Mucosa of stomach (tissue), 1 donor: ENCODE results near the gene IL13RA1.

Experiments
- H3K27me3 ChIP-seq: one replicate; pipeline ENCODE4 v1.7.0; 2013; ENCODE audit warnings: mild to moderate bottlenecking, low read length; ENCODE audit not compliant: control insufficient read depth, insufficient read depth
- H3K36me3 ChIP-seq: one replicate; pipeline ENCODE4 v1.7.0; 2013; ENCODE audit warnings: low read length; ENCODE audit not compliant: control insufficient read depth, insufficient read depth
- H3K4me1 ChIP-seq: one replicate; pipeline ENCODE4 v1.7.0; 2013; ENCODE audit warnings: mild to moderate bottlenecking, low read length; ENCODE audit not compliant: control insufficient read depth, insufficient read depth
- H3K4me3 ChIP-seq: one replicate; pipeline ENCODE4 v1.7.0; 2013; ENCODE audit warnings: low read length
- H3K9ac ChIP-seq: one replicate; pipeline ENCODE4 v1.7.0; 2013; ENCODE audit warnings: mild to moderate bottlenecking, low read length, moderate library complexity
- H3K9me3 ChIP-seq: one replicate; pipeline ENCODE4 v1.7.0; 2013; ENCODE audit warnings: mild to moderate bottlenecking, low read length, moderate library complexity; ENCODE audit not compliant: control insufficient read depth
- donor health status: Pancreatic carcinoma.

Gene IL13RA1

GRCh38 chrX:118761939-118762707 lies 34.7 kb downstream of the IL13RA1 start:
- Histone ChIP-seq H3K9ac (no peak overlapping the region), H3K4me3 (no peak overlapping the region), H3K4me1 (no peaks in the 10 kb centered on the region), H3K9me3 (no peaks in the 10 kb centered on the region), H3K27me3 (no peaks in the 10 kb centered on the region), H3K36me3 (no peaks in the 10 kb centered on the region)

- Histone ChIP-seq H3K36me3 (no peaks in the 10 kb centered on the region), H3K27me3 (no peaks in the 10 kb centered on the region), H3K4me1 (no peaks in the 10 kb centered on the region), H3K9ac (no peak overlapping the region), H3K9me3 (no peaks in the 10 kb centered on the region), H3K4me3 (no peak overlapping the region)
Measured at GRCh38 chrX:118763489-118763888, 36.1 kb downstream of the IL13RA1 start.

GRCh38 chrX:118764122-118764521 lies 36.7 kb downstream of the IL13RA1 start:
- Histone ChIP-seq H3K9me3 (no peaks in the 10 kb centered on the region), H3K4me3 (no peak overlapping the region), H3K27me3 (no peaks in the 10 kb centered on the region), H3K36me3 (no peaks in the 10 kb centered on the region), H3K9ac (no peak overlapping the region), H3K4me1 (no peaks in the 10 kb centered on the region)

GRCh38 chrX:118770133-118770760 lies 42.8 kb downstream of the IL13RA1 start:
- H3K27me3 ChIP-seq, result no peaks in the 10 kb centered on the region
- no peaks in the 10 kb centered on the region for H3K36me3 ChIP-seq

GRCh38 chrX:118772051-118772450 lies 44.6 kb downstream of the IL13RA1 start:
- no peaks in the 10 kb centered on the region for H3K27me3 ChIP-seq
- H3K36me3 ChIP-seq, result no peaks in the 10 kb centered on the region
- no peaks in the 10 kb centered on the region for H3K4me1 ChIP-seq
- no peak overlapping the region for H3K9ac ChIP-seq
- H3K9me3 ChIP-seq, result no peaks in the 10 kb centered on the region
- H3K4me3 ChIP-seq, result no peak overlapping the region

More at GRCh38 chrX:118770133-118770760, 42.8 kb downstream of the IL13RA1 start:
- Histone ChIP-seq H3K4me1 (no peaks in the 10 kb centered on the region), H3K4me3 (no peak overlapping the region), H3K9ac (no peak overlapping the region), H3K9me3 (no peaks in the 10 kb centered on the region)

GRCh38 chrX:118773782-118774181 lies 46.4 kb downstream of the IL13RA1 start:
- Histone ChIP-seq H3K4me3 (no peak overlapping the region), H3K9ac (no peak overlapping the region), H3K4me1 (no peaks in the 10 kb centered on the region)

GRCh38 chrX:118779581-118779980 lies 52.2 kb downstream of the IL13RA1 start:
- H3K4me1 ChIP-seq, result no peaks in the 10 kb centered on the region
- no peak overlapping the region for H3K9ac ChIP-seq
- H3K9me3 ChIP-seq, result no peaks in the 10 kb centered on the region
- no peaks in the 10 kb centered on the region for H3K36me3 ChIP-seq
- H3K4me3 ChIP-seq, result no peak overlapping the region
- H3K27me3 ChIP-seq, result no peaks in the 10 kb centered on the region

More at GRCh38 chrX:118773782-118774181, 46.4 kb downstream of the IL13RA1 start:
- no peaks in the 10 kb centered on the region for H3K9me3 ChIP-seq
- no peaks in the 10 kb centered on the region for H3K27me3 ChIP-seq
- no peaks in the 10 kb centered on the region for H3K36me3 ChIP-seq

- Histone ChIP-seq H3K9me3 (no peaks in the 10 kb centered on the region), H3K4me3 (no peak overlapping the region), H3K36me3 (no peaks in the 10 kb centered on the region), H3K27me3 (no peaks in the 10 kb centered on the region), H3K9ac (no peak overlapping the region), H3K4me1 (no peaks in the 10 kb centered on the region)
Measured at GRCh38 chrX:118780509-118780908, 53.1 kb downstream of the IL13RA1 start.

GRCh38 chrX:118780911-118781310 lies 53.5 kb downstream of the IL13RA1 start:
- no peak overlapping the region for H3K4me3 ChIP-seq
- no peaks in the 10 kb centered on the region for H3K36me3 ChIP-seq
- no peaks in the 10 kb centered on the region for H3K4me1 ChIP-seq
- no peaks in the 10 kb centered on the region for H3K9me3 ChIP-seq
- H3K9ac ChIP-seq, result no peak overlapping the region
- H3K27me3 ChIP-seq, result no peaks in the 10 kb centered on the region

- no peak overlapping the region for H3K9ac ChIP-seq
- no peaks in the 10 kb centered on the region for H3K9me3 ChIP-seq
- H3K27me3 ChIP-seq, result no peaks in the 10 kb centered on the region
- H3K4me1 ChIP-seq, result no peaks in the 10 kb centered on the region
- no peak overlapping the region for H3K4me3 ChIP-seq
- no peaks in the 10 kb centered on the region for H3K36me3 ChIP-seq
Measured at GRCh38 chrX:118795528-118796280, 68.3 kb downstream of the IL13RA1 start.

- Histone ChIP-seq H3K9me3 (no peaks in the 10 kb centered on the region), H3K27me3 (no peaks in the 10 kb centered on the region), H3K4me3 (no peak overlapping the region), H3K9ac (no peak overlapping the region), H3K36me3 (no peaks in the 10 kb centered on the region), H3K4me1 (no peaks in the 10 kb centered on the region)
Measured at GRCh38 chrX:118802857-118803256, 75.5 kb downstream of the IL13RA1 start.
